Activated T-cell treated with anti-CD3 and anti-CD28 coated beads for 24 hours (primary cell): ENCODE results near the gene ARFIP1.
A peak's percentile ranks its signal among the peaks of the same experiment; 100 is the strongest.
"Not testable (repeated sequence)": the region's sequence is repeated elsewhere in the genome, so short reads cannot be mapped to it uniquely, and the experiment has no call there.

Experiments
- DNase-seq: peaks from one replicate; pipeline ENCODE4 v3.0.0-alpha.2; 2020; ENCODE audit warnings: low read depth

ARFIP1 gene

GRCh38 chr4:152843481-152844090, 63.8 kb downstream of the ARFIP1 start:
- DNase-seq: no peak

- DNase-seq: no peak
Observed at GRCh38 chr4:152847376-152847775, 67.6 kb downstream of the ARFIP1 start.

- DNase-seq: no peak
Observed at GRCh38 chr4:152848508-152848907, 68.8 kb downstream of the ARFIP1 start.

- DNase-seq: no peak
Observed at GRCh38 chr4:152849350-152849749, 69.6 kb downstream of the ARFIP1 start.

- peak; percentile 23 for DNase-seq
Observed at GRCh38 chr4:152850377-152850776, 70.6 kb downstream of the ARFIP1 start.

- DNase-seq: no peak
Observed at GRCh38 chr4:152851226-152851625, 71.5 kb downstream of the ARFIP1 start.

- DNase-seq: no peak
Observed at GRCh38 chr4:152853293-152853692, 73.5 kb downstream of the ARFIP1 start.

GRCh38 chr4:152854016-152854415, 74.3 kb downstream of the ARFIP1 start:
- not testable (repeated sequence) for DNase-seq

GRCh38 chr4:152856960-152857359, 77.2 kb downstream of the ARFIP1 start:
- DNase-seq: no peak

- DNase-seq: no peak
Observed at GRCh38 chr4:152858934-152859333, 79.2 kb downstream of the ARFIP1 start.

- DNase-seq: no peak
Observed at GRCh38 chr4:152860046-152860445, 80.3 kb downstream of the ARFIP1 start.

GRCh38 chr4:152862608-152863007, 82.9 kb downstream of the ARFIP1 start:
- no peak for DNase-seq

- DNase-seq: no peak
Observed at GRCh38 chr4:152864361-152864760, 84.6 kb downstream of the ARFIP1 start.

- DNase-seq: not testable (repeated sequence)
Observed at GRCh38 chr4:152866432-152866993, 86.8 kb downstream of the ARFIP1 start.

GRCh38 chr4:152870606-152871005, 90.9 kb downstream of the ARFIP1 start:
- no peak for DNase-seq

- no peak for DNase-seq
Observed at GRCh38 chr4:152875261-152875660, 95.5 kb downstream of the ARFIP1 start.

- DNase-seq: no peak
Observed at GRCh38 chr4:152877868-152878267, 98.1 kb downstream of the ARFIP1 start.

- DNase-seq: no peak
Observed at GRCh38 chr4:152880263-152880662, 100.5 kb downstream of the ARFIP1 start.

GRCh38 chr4:152881974-152882373, 102.2 kb downstream of the ARFIP1 start:
- no peak for DNase-seq

- DNase-seq: no peak
Observed at GRCh38 chr4:152885185-152885584, 105.4 kb downstream of the ARFIP1 start.

GRCh38 chr4:152886201-152886600, 106.4 kb downstream of the ARFIP1 start:
- no peak for DNase-seq

GRCh38 chr4:152887981-152888380, 108.2 kb downstream of the ARFIP1 start:
- no peak for DNase-seq

GRCh38 chr4:152892974-152893373, 113.2 kb downstream of the ARFIP1 start:
- DNase-seq: no peak

GRCh38 chr4:152894673-152895072, 114.9 kb downstream of the ARFIP1 start:
- DNase-seq: no peak
